ENCODE measurements around the gene AHSG.

AHSG gene

GRCh38 chr3:186616299-186616617 is 3.4 kb downstream of the AHSG start:
- H3K36me3 ChIP-seq (ENCODE audit: insufficient read depth, low read length), result no peaks in the 10 kb centered on the region
- H3K4me1 ChIP-seq (ENCODE audit: insufficient read depth, low read length, poor library complexity, severe bottlenecking), result peaks cover 8% of the 10 kb centered on the region
- 0 out of 2 replicates have a peak overlapping the region, but pooled peaks have one; percentile 89 for H2AFZ ChIP-seq (ENCODE audit: low read length)
- no peaks in the 10 kb centered on the region for H4K20me1 ChIP-seq (ENCODE audit: insufficient read depth, low read length, poor library complexity, severe bottlenecking)
- no peaks in the 10 kb centered on the region for H3K79me2 ChIP-seq (ENCODE audit: insufficient read depth, low read length)
- no peaks in the 10 kb centered on the region for H3K9me3 ChIP-seq (ENCODE audit: insufficient read depth, low read depth, low read length)
- no peak overlapping the region for H3K4me3 ChIP-seq (ENCODE audit: low read length, poor library complexity, severe bottlenecking)
- H3F3A ChIP-seq (ENCODE audit: low read depth), result no peaks in the 10 kb centered on the region
- TF ChIP-seq, protein P1, sequence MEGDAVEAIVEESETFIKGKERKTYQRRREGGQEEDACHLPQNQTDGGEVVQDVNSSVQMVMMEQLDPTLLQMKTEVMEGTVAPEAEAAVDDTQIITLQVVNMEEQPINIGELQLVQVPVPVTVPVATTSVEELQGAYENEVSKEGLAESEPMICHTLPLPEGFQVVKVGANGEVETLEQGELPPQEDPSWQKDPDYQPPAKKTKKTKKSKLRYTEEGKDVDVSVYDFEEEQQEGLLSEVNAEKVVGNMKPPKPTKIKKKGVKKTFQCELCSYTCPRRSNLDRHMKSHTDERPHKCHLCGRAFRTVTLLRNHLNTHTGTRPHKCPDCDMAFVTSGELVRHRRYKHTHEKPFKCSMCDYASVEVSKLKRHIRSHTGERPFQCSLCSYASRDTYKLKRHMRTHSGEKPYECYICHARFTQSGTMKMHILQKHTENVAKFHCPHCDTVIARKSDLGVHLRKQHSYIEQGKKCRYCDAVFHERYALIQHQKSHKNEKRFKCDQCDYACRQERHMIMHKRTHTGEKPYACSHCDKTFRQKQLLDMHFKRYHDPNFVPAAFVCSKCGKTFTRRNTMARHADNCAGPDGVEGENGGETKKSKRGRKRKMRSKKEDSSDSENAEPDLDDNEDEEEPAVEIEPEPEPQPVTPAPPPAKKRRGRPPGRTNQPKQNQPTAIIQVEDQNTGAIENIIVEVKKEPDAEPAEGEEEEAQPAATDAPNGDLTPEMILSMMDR (conservative IDR thresholded peaks at IDR 0.05; ENCODE audit: low read length), result no peak
- TF ChIP-seq EZH2phosphoT487 (IDR thresholded peaks at IDR 0.05; ENCODE audit: borderline replicate concordance), result no peak
- no peaks in the 10 kb centered on the region for H3K9me2 ChIP-seq (replicated peaks; ENCODE audit: low read depth, low read length)
- H3K9ac ChIP-seq (ENCODE audit: low read depth, low read length, poor library complexity, severe bottlenecking), result no peak overlapping the region
- H3K27me3 ChIP-seq (ENCODE audit: insufficient read depth, low read length, poor library complexity, severe bottlenecking), result no peaks in the 10 kb centered on the region
- H3K4me2 ChIP-seq (ENCODE audit: low read depth, low read length, poor library complexity, severe bottlenecking), result no peak overlapping the region

DNA sequence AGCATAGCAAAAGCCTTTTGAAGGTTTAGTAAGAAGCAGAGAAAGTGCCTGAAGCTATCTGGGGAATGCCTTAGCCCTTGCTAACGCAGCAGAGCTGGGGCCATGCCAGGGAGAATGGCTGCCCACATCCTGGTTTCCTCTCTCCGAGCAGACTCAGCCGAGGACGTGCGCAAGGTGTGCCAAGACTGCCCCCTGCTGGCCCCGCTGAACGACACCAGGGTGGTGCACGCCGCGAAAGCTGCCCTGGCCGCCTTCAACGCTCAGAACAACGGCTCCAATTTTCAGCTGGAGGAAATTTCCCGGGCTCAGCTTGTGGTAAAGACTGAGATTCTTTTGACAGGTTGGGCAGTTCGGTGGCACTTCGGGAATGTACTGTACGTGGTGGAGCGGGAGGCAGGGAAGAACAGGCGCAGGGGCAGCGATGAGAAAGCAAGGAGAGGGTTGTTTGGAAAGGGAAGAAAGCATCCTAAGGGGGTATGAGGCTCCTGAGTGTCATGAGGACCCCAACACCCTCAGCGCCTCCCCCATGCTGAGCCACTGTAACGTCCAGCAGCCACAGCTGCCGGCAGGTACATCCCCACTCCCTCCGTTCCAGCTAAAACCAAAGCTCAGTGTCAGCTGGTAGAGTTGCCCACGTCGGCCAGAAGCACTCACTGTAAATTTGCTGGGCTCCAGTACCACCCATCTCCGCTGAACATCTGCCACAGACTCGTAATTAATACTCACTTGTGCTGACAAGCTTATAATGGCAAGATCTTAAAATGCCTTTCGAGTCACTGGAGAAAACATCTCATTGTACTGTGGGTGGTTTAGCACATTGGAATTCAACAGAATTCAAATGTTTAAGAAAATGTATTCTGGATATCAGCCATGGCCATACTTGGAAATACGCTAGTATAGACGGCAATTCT is 4.4 kb downstream of the AHSG start:
- H3F3A ChIP-seq (ENCODE audit: low read depth), result no peaks in the 10 kb centered on the region
- TF ChIP-seq, protein P1 (conservative IDR thresholded peaks at IDR 0.05; ENCODE audit: low read length), result peak; percentile 87
- no peak for TF ChIP-seq EZH2phosphoT487 (IDR thresholded peaks at IDR 0.05; ENCODE audit: borderline replicate concordance)
- H4K20me1 ChIP-seq (ENCODE audit: insufficient read depth, low read length, poor library complexity, severe bottlenecking), result no peaks in the 10 kb centered on the region
- peak overlapping the region; percentile 13 for H3K9ac ChIP-seq (ENCODE audit: low read depth, low read length, poor library complexity, severe bottlenecking)
- no peaks in the 10 kb centered on the region for H3K27me3 ChIP-seq (ENCODE audit: insufficient read depth, low read length, poor library complexity, severe bottlenecking)
- H3K4me1 ChIP-seq (ENCODE audit: insufficient read depth, low read length, poor library complexity, severe bottlenecking), result peaks cover 8% of the 10 kb centered on the region
- H3K9me2 ChIP-seq (replicated peaks; ENCODE audit: low read depth, low read length), result no peaks in the 10 kb centered on the region
- peak overlapping the region; percentile 25 for H3K4me2 ChIP-seq (ENCODE audit: low read depth, low read length, poor library complexity, severe bottlenecking)
- no peak overlapping the region for H3K4me3 ChIP-seq (ENCODE audit: low read length, poor library complexity, severe bottlenecking)
- H3K36me3 ChIP-seq (ENCODE audit: insufficient read depth, low read length), result no peaks in the 10 kb centered on the region
- H3K9me3 ChIP-seq (ENCODE audit: insufficient read depth, low read depth, low read length), result no peaks in the 10 kb centered on the region
- H3K79me2 ChIP-seq (ENCODE audit: insufficient read depth, low read length), result no peaks in the 10 kb centered on the region
- H2AFZ ChIP-seq (ENCODE audit: low read length), result peak overlapping the region; percentile 89

DNA sequence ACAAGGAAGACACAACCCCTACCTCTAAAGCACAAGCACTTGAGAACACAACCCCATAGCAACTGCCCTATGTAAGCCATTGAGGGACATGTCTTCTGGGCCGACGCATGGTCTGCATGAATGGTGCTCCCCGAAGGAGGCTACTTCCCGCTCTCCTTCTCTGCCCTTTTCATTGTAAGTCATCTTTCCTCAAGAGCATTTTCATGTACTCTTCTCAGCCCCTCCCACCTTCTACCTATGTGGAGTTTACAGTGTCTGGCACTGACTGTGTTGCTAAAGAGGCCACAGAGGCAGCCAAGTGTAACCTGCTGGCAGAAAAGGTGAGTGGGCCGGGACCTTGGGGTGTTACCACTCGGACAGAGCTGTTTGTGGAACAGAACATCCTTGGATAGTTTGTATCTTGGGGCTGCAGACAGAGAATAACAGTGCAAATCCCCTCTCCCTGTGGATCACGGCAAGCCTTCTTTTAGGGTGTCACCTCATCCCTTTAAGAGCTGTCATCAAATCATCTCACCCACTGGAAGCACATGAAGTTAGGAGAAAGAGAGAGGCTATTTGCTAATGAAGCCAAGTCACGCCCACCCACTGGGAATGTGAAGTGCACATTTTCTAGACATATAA is 5.6 kb downstream of the AHSG start:
- no peak overlapping the region for H3K9ac ChIP-seq (ENCODE audit: low read depth, low read length, poor library complexity, severe bottlenecking)

More for the DNA sequence above, 5.6 kb downstream of the AHSG start:
- H3K4me2 ChIP-seq (ENCODE audit: low read depth, low read length, poor library complexity, severe bottlenecking), result no peak overlapping the region
- H3K4me1 ChIP-seq (ENCODE audit: insufficient read depth, low read length, poor library complexity, severe bottlenecking), result peaks cover 8% of the 10 kb centered on the region
- no peaks in the 10 kb centered on the region for H3K79me2 ChIP-seq (ENCODE audit: insufficient read depth, low read length)
- H4K20me1 ChIP-seq (ENCODE audit: insufficient read depth, low read length, poor library complexity, severe bottlenecking), result no peaks in the 10 kb centered on the region
- H3K36me3 ChIP-seq (ENCODE audit: insufficient read depth, low read length), result no peaks in the 10 kb centered on the region
- no peaks in the 10 kb centered on the region for H3K9me2 ChIP-seq (replicated peaks; ENCODE audit: low read depth, low read length)
- no peak for TF ChIP-seq EZH2phosphoT487 (IDR thresholded peaks at IDR 0.05; ENCODE audit: borderline replicate concordance)
- TF ChIP-seq, protein P1 (conservative IDR thresholded peaks at IDR 0.05; ENCODE audit: low read length), result no peak
- no peak overlapping the region for H3K4me3 ChIP-seq (ENCODE audit: low read length, poor library complexity, severe bottlenecking)
- H3K9me3 ChIP-seq (ENCODE audit: insufficient read depth, low read depth, low read length), result no peaks in the 10 kb centered on the region
- H2AFZ ChIP-seq (ENCODE audit: low read length), result no peak overlapping the region
- H3K27me3 ChIP-seq (ENCODE audit: insufficient read depth, low read length, poor library complexity, severe bottlenecking), result no peaks in the 10 kb centered on the region
- no peaks in the 10 kb centered on the region for H3F3A ChIP-seq (ENCODE audit: low read depth)

Measured in Loucy (cell line).